Transverse colon (tissue), 4 donors: ENCODE results near the gene HAGH. TPM values are rescaled to one million over a fixed set of nuclear protein-coding genes. Genes with fewer than 3 reads are reported as not detected.

ENCODE experiments used
- DNase-seq: peaks from one replicate; pipeline ENCODE4 v3.0.0-alpha.2; 2019
- H3K27ac ChIP-seq, 4 donors: fragments of 200-600 bp; sonication (generic); 2 replicates each; pipeline ENCODE4 v1.5.1; 2016 to 2018; ENCODE audit warnings: inconsistent platforms in 4 of 4
- H3K27me3 ChIP-seq: fragments of 200-600 bp; sonication (generic); 2 replicates; pipeline ENCODE4 v1.5.1; 2017; ENCODE audit warnings: inconsistent platforms
- H3K36me3 ChIP-seq, 4 donors: fragments of 200-600 bp; sonication (generic); 2 replicates each; pipeline ENCODE4 v1.5.1; 2017 to 2019; ENCODE audit warnings: inconsistent platforms in 4 of 4
- H3K4me1 ChIP-seq, 4 donors: fragments of 200-600 bp; sonication (generic); 2 replicates each; pipeline ENCODE4 v1.5.1; 2017 to 2020; ENCODE audit warnings: inconsistent platforms in 4 of 4
- H3K4me3 ChIP-seq, 4 donors: fragments of 200-600 bp; sonication (generic); 1 replicate in 1 of 4; 2 replicates in 3 of 4; pipeline versions ENCODE4 v1.5.1 to v1.6.1; 2017 to 2019; ENCODE audit warnings: inconsistent platforms in 4 of 4
- H3K9me3 ChIP-seq, 2 donors: fragments of 200-600 bp; sonication (generic); 2 replicates each; pipeline ENCODE4 v1.5.1; 2017 to 2019; ENCODE audit warnings: inconsistent platforms in 2 of 2
- EP300 ChIP-seq: sonication (generic); formaldehyde crosslinking; IDR thresholded peaks from one replicate; pipeline ENCODE4 v1.6.1; 2017; ENCODE audit warnings: antibody characterized with exemption, low read depth
- POLR2A ChIP-seq: fragments of 450-650 bp; IDR thresholded peaks from one replicate; pipeline ENCODE4 v1.6.1; 2016; ENCODE audit warnings: antibody characterized with exemption, mild to moderate bottlenecking, moderate library complexity
- POLR2AphosphoS5 ChIP-seq, 3 donors: sonication (generic); formaldehyde crosslinking; IDR thresholded peaks; one replicate each; pipeline ENCODE4 v1.6.1; 2016; ENCODE audit warnings: antibody characterized with exemption in 3 of 3
- WGBS, 2 donors: methylation state at CpG; one replicate each; pipeline ENCODE4 v1.1.5; 2018; ENCODE audit warnings: low coverage in 1 of 2; 5-methylcytosine and 5-hydroxymethylcytosine counted together
- in situ Hi-C, 4 donors: fragments of 200-750 bp; cut with MboI; loops; one replicate each; pipeline versions ENCODE4 v1.15.0 to v1.15.1; 2017; ENCODE audit warnings: low sequenced_read_pairs in 3 of 4, low pct_ligation_motif_present in 1 of 4, low pct_unique_long_range_greater_than_20kb in 1 of 4
- intact Hi-C: fragments of 100-400 bp; cut with DNase I; formaldehyde crosslinking; loops from one replicate; pipeline ENCODE4 v1.15.1; 2023; ENCODE audit warnings: low total_unique reads
- total RNA-seq, 4 donors: library from RNA; depleted of rRNA; stranded (reverse); fragments of >200 nt; gene quantifications; one replicate each; pipeline ENCODE4 v1.1.0, GENCODE V29; 2016
- TF ChIP-seq, protein P1 (sequence below), 5 experiments: fragments of 200-600 bp in 3 of 5; fragments of 450-650 bp in 2 of 5; sonication (generic) in 3 of 5; IDR thresholded peaks; 1 replicate in 2 of 5; 2 replicates in 3 of 5; pipeline ENCODE4 v1.5.1; 2016 to 2017; ENCODE audit warnings: antibody characterized with exemption in 5 of 5, inconsistent platforms in 3 of 5, mild to moderate bottlenecking in 2 of 5, moderate library complexity in 1 of 5

Gene HAGH
- total RNA-seq, 4 donors from 2014 or later, result 40.6 to 403 (median 121) TPM

- H3K27ac ChIP-seq, result no peak overlapping the region
- H3K9me3 ChIP-seq, result no peaks in the 10 kb centered on the region
- TF ChIP-seq, protein P1, sequence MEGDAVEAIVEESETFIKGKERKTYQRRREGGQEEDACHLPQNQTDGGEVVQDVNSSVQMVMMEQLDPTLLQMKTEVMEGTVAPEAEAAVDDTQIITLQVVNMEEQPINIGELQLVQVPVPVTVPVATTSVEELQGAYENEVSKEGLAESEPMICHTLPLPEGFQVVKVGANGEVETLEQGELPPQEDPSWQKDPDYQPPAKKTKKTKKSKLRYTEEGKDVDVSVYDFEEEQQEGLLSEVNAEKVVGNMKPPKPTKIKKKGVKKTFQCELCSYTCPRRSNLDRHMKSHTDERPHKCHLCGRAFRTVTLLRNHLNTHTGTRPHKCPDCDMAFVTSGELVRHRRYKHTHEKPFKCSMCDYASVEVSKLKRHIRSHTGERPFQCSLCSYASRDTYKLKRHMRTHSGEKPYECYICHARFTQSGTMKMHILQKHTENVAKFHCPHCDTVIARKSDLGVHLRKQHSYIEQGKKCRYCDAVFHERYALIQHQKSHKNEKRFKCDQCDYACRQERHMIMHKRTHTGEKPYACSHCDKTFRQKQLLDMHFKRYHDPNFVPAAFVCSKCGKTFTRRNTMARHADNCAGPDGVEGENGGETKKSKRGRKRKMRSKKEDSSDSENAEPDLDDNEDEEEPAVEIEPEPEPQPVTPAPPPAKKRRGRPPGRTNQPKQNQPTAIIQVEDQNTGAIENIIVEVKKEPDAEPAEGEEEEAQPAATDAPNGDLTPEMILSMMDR (IDR thresholded peaks at IDR 0.05), result no peak
- TF ChIP-seq EP300 (no peak), POLR2A (no peak), POLR2AphosphoS5 (IDR thresholded peaks at IDR 0.05) (no peak)
- no peak for DNase-seq
- peaks cover 0 to 9% (median 6%) of the 10 kb centered on the region in 4 donors for H3K4me1 ChIP-seq
- no peak overlapping the region for H3K4me3 ChIP-seq
- intact Hi-C loops (no loop called here), in situ Hi-C loops (no loop called here)
- WGBS, 2 donors, result 88% methylated on average over 28 of the region's 33 CpGs; no CpG with 5 or more reads in 1 of the 2 donors
- H3K27me3 ChIP-seq, result no peaks in the 10 kb centered on the region
- no peaks in the 10 kb centered on the region for H3K36me3 ChIP-seq
Measured at GRCh38 chr16:1792836-1793577, 33.6 kb downstream of the HAGH start.

GRCh38 chr16:1791943-1792812, 34.4 kb downstream of the HAGH start:
- WGBS, 2 donors, result 90% methylated on average over 42 of the region's 59 CpGs; no CpG with 5 or more reads in 1 of the 2 donors
- no peak overlapping the region for H3K27ac ChIP-seq
- H3K4me1 ChIP-seq, result peaks cover 0 to 9% (median 6%) of the 10 kb centered on the region in 4 donors
- DNase-seq, result no peak
- no peaks in the 10 kb centered on the region for H3K27me3 ChIP-seq
- in situ Hi-C loops (no loop called here), intact Hi-C loops (no loop called here)
- H3K9me3 ChIP-seq, result no peaks in the 10 kb centered on the region
- TF ChIP-seq EP300 (no peak), POLR2A (no peak), POLR2AphosphoS5 (IDR thresholded peaks at IDR 0.05) (no peak)
- TF ChIP-seq, protein P1 (IDR thresholded peaks at IDR 0.05), result no peak
- H3K36me3 ChIP-seq, result no peaks in the 10 kb centered on the region
- H3K4me3 ChIP-seq, result no peak overlapping the region

DNA sequence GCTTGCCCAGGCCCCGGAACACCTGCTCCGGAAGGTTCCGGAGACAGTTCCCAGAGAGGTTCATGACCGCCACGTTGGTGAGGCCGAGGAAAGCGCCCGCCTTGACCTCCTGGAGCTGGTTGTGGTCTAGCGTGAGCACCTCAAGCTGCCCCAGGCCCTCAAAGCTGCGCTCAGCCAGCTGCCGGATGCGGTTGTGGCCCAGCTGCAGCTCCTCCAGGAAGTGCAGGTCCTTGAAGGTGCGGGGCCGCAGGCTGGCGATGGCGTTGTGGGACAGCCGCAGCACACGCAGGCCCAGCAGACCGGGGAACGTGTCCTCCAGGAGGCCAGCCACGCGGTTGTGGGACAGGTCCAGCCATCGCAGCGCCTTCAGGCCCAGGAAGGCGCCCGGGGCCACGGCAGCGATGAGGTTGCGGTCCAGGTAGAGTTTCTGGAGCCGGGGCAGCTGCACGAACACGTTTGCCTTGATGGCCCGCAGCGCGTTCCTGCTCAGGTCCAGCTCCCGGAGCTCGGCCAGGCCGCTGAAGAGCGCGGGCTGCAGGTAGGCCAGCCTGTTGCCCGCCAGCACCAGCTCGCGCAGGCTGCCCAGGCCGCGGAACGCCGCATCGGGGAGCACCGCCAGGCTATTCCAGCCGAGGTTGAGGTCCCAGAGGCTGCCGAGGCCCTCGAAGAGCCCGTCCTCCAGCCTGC, 35.2 kb downstream of the HAGH start:
- intact Hi-C loops, result no loop called here
- WGBS, 2 donors, result 91% methylated on average over 49 of the region's 53 CpGs; no CpG with 5 or more reads in 1 of the 2 donors
- in situ Hi-C loops, result no loop called here
- Histone ChIP-seq H3K36me3 (no peaks in the 10 kb centered on the region), H3K9me3 (no peaks in the 10 kb centered on the region), H3K27me3 (no peaks in the 10 kb centered on the region), H3K4me1 (peaks cover 0 to 9% (median 6%) of the 10 kb centered on the region in 4 donors), H3K4me3 (no peak overlapping the region), H3K27ac (no peak overlapping the region)
- TF ChIP-seq, protein P1 (IDR thresholded peaks at IDR 0.05), result no peak
- TF ChIP-seq POLR2AphosphoS5 (IDR thresholded peaks at IDR 0.05), result no peak
- TF ChIP-seq POLR2A, result no peak
- no peak for TF ChIP-seq EP300
- no peak for DNase-seq
